GM23248 (cell line): Measurements from ENCODE around the gene FKBP5.

Source experiments
- EZH2 ChIP-seq: fragments of 200-600 bp; sonication (generic); IDR thresholded peaks from 2 replicates; pipeline ENCODE4 v1.6.1; 2018; ENCODE audit warnings: antibody characterized with exemption, mild to moderate bottlenecking; ENCODE audit not compliant: insufficient read depth, poor library complexity, severe bottlenecking
- EZH2phosphoT487 ChIP-seq: fragments of 200-600 bp; sonication (generic); IDR thresholded peaks from 2 replicates; pipeline ENCODE4 v1.6.1; 2018; ENCODE audit warnings: antibody characterized with exemption, moderate library complexity, mild to moderate bottlenecking, low read depth; ENCODE audit not compliant: insufficient read depth

DNA sequence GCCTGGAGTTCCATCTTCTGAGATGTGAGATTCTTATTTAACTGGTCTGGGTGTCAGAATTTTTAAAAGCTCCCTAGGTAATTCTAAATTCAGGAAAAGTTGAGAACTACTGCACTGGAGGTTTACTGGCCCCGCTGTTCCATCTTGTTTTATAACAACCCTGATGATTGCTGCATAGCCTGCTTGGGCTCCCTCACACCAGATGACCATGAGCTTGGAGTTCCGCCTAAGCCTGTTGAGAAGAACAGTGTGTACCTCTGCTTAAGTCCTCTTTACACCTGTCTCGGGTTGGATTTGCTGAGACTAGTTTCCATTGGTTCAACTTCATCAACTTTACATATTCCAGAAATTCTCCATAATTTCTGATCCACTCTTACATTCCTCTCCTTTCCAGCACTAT, 77.9 kb downstream of the FKBP5 start:
- no peak for TF ChIP-seq EZH2
- TF ChIP-seq EZH2phosphoT487 = no peak
